HG03280 (cell line): ENCODE data around the gene B4GALT5.

Experiments used
- ATAC-seq: cut with Tn5 transposase; IDR thresholded peaks from one replicate; pipeline ENCODE4 v1.9.1; 2021; ENCODE audit warnings: mild to moderate bottlenecking, moderate library complexity; ENCODE audit not compliant: unreplicated experiment

B4GALT5 gene

DNA sequence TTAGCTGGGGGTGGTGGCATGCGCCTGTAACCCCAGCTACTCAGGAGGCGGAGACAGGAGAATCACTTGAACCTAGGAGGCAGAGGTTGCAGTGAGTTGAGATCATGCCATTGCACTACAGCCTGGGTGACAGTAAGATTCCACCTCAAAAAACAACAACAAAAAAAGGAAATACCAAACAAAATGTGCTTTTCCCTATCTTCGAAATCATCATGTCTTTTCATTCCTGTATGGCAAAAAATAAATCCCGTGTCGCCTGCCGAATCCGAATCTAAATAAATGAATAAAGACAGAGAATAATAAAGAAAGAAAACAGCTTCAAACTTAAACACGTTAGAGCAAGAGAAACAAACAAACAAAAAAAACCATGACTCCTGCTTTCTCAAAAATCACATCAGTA is 11.8 kb downstream of the B4GALT5 start:
- no peak for ATAC-seq

DNA sequence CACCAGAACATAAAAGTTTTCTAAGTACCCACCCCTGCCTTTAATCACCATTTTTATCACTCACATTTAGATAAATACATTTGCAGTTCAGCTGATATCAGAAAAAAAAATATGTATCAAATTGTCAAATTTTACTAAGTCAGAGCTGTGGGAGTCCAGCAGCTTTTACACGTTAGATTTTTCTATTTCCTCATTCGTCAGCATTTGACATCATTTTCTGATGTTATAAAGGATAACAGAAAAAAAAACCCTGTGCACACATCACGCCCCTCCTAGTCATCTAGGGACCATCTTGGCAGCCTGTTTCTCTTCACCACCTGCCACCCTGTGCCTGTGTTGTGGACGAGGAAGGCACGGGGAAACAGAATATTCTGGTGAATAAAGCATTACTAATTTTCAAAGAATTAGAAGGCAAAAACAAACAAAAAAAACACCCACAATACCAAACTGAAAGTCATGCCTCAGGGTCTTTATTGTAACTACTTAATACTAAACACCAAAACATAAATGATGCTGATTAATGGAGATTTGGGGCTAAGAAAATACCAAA is 12.4 kb downstream of the B4GALT5 start:
- ATAC-seq = no peak

DNA sequence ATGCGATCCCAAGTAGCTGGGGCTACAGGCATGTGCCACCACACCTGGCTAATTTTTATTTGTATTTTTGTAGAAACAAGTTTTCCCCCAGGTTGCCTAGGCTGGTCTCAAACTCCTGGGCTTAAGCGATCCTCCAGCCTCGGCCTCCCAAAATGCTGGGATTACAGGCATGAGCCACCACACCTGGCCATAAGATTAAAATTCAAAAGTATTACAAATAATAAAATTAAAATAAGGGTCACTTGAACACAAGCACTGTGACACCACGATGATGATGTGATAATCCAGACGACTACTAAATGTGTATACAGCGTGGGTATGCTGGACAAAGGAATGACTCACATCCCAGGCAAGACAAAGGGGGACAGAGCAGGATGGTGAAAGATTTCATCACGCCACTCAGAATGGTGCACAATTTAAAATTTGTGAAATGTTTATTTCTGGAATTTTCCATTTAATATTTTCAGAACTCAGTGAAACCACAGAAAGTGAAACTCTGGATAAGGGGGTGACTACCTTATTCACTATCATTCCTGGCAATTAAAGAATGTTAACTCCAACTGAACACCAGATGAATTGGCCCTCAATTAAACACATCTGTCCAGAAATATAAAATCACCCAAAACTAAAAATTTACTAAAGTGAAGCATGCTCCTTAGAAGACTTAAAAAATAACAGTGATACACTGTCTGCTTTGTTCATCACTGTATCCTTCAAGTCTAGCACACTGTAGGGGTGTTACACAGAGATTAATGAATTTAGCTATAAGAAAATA is 13.1 kb downstream of the B4GALT5 start:
- ATAC-seq = no peak

DNA sequence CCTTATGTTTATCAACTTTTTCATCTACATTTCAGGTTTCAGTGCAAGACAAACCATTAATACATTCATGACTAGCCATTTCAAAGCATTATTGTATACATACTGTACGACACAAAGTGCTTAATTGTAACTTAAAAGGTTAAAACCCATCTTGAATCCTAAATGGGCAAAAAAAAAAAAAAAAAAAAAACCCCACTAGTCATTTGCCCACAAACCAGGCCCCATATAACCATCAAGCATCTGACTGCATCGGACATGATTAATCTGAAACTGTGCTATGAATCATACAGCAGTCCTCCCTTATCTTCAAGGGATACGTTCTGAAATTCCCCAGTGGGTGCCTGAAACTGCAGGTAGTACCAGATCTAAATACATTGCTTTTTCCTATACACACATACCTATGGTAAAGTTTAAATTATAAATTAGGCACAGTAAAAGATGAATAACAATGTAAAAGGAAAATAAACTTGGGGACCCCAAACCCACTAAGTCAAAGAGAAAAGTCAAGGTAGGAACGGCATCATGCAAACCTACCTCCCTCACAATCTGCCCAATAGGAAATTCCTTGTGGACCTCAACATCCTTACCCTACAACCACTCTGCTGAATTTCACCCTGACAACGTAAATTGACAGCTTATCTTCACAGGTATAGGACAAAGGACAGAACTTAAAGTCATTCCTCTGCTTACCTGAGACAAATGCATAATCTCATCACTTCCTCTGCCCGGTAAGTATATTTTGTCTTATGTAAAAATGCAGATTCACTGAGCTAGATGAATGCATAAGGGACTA is 14.3 kb downstream of the B4GALT5 start:
- peak; percentile 78 for ATAC-seq

DNA sequence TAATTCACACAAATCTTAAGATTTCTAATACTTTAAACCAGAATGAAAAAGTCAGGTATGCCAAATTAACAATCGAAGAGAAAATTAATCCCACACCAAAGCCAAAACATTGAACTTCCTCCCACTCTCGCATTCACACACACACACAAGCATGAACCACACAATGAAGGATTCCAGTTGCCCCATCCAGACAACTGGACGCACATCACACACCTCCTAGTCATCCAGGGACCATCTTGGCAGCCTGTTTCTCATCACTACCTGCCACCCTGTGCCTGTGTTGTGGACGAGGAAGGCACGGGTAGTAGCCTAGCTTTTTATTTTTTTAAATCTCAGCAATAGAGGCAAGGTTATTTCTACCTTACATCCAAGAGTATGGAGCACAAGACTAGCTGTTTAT is 15.2 kb downstream of the B4GALT5 start:
- no peak for ATAC-seq

DNA sequence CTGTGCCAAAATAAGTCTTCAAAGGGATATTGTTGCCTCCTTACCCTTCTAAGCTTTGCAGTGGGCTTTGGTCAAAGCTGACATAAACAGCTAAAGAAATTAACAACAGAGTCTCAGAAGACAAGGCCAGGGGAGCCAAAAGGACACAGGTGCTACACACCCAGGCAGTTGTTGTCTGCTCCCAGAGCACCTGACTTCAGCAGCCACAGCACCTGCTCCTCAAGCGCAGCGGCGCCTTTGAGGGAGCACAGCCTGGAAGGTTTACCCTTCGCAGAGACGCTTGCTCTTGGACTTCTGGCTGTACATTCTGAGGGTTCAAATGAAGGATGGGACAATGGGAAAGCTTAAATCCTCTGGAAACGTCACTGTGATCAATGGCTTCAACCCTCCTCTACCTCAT is 16.6 kb downstream of the B4GALT5 start:
- no peak for ATAC-seq

DNA sequence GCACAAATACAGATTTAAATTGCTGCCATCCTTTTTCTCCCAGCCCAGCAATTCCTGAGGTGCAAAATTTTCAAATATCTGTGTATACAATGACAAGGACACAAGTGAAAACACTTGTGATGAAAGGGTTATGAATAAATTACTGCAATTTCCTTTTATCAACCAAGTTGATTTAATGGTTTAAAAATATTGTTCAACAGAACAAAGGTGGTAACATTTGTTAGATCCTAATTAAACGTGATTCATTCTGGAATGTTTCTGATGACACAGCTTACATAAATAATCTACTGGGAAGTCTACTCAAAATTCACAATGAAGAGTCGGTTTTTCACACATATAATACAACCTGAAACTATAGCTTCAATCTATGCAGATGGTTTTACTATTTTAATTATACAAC is 17.1 kb downstream of the B4GALT5 start:
- no peak for ATAC-seq

DNA sequence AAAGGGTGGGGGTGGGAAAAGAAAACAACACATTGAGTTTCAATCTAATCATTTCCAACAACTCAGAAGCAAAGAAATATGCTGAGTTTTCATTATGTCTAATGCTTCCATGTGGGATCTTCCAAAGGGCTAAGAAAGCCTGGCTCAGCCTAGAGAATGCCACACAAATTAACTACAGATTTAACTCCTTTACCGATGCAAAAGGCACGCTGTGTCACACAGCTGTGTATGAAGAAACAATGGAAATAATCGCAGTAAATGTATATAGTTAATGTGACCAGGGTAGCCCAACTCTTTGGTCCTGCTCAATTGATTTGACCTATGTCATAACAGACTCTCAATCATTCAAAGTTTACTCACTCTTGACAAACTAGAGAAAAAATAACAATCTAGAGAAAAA is 17.8 kb downstream of the B4GALT5 start:
- no peak for ATAC-seq

DNA sequence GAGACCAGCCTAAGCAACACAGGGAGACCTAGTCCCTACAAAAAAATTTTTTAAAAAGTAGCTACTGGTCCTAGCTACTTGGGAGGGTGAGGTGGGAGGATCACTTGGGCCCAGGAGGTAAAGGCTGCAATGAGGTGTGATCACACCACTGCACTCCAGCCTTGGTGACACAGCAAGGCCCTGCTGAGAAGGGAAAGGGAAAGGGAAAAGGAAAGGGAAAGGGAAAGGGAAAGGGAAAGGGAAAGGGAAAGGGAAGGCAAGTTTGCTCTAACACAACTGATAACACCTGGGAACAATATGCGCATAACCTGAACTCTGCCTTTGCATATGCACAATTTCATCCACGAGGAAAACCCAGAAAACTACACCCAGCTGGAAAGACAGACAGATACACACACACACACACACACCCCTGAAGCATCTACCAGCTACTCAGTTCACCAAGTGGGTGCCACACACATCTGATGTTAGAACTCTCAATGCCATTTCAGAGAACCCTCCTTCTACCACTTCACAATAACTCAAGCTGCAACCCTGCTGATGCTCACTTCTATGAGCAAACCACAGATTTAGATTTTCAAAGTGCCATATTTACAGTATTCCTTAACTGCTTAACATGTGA is 19.1 kb downstream of the B4GALT5 start:
- ATAC-seq = no peak

DNA sequence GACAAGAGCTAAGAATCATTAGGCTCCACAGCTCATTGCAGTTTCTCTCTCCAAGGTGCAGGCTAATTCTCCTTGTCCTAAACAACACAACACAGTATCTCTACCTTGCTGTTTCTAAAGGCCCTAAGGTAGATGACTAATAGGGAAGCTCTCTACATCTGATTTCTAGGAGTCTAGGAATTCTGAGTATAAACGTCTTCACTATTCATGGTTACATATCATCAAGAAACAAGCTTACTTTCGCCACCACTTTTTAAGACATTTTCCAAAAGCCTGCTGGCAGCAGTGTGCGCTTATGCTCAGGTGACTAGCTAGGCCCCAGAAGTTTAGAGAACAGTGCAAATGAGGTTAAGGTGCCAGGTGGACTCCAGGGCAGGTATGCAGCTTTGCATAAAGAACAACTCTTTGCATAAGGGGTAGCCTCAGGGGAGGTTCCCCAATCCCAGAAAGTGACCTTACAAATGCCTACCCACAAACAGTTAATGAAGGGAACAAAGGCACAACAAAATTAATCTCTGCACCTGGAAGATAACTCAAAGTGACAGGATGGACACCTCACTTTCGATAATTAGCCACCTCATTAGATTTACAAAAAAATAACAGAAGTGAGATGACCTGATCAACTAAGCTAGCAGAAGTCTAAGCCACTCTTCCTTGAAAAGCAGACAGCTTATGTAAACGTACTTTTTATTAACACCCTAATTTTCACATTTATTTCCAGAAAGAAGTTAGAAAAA is 20.1 kb downstream of the B4GALT5 start:
- no peak for ATAC-seq

DNA sequence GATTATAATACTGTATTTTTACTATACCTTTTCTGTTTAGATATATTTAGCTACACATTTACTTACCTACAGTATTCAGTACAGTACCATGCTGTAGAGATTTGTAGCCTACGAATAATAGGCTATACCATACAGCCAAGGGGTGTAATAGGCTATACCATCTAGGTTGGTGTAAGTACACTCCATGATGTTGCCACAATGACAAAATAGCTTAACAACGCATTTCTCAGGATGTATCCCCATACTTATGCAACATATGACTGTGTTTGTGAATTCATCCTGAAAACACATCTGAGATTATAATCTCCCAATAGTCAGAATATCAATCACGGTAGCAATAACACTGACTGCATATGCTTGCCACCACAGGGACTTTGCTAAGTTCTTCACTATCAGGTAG is 20.7 kb downstream of the B4GALT5 start:
- no peak for ATAC-seq

DNA sequence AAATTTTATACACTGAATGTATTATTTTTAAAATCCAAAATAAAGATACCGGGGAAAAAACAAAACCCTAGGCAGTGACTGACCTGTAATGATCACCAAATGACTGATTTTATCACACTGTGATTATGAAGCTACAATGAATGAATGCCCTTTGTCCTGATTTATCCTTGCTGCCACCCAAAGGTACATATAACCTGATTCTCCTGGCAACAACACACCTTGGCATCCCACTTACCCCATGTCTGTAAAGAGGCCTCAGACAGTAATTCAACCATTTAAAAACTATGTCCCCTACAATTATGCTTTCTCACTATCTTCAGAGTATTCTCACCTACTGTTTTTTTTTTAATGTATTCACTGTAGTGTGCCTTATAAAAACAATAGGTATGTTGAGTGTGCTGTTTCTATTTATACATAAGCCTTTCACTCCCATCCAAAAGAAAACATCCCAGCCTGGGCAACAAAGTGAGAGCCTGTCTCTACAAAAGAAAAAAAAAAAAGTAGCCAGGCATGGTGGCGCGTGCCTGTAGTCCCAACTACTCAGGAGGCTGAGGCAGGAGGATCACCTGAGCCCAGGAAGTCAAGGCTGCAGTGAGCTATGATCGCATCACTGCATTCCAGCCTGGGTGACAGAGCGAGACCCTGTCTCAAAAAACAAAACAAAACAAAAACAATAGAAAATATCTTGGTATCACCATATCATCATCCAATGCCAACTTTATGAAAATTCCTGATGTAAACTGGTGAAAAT is 21.7 kb downstream of the B4GALT5 start:
- no peak for ATAC-seq

DNA sequence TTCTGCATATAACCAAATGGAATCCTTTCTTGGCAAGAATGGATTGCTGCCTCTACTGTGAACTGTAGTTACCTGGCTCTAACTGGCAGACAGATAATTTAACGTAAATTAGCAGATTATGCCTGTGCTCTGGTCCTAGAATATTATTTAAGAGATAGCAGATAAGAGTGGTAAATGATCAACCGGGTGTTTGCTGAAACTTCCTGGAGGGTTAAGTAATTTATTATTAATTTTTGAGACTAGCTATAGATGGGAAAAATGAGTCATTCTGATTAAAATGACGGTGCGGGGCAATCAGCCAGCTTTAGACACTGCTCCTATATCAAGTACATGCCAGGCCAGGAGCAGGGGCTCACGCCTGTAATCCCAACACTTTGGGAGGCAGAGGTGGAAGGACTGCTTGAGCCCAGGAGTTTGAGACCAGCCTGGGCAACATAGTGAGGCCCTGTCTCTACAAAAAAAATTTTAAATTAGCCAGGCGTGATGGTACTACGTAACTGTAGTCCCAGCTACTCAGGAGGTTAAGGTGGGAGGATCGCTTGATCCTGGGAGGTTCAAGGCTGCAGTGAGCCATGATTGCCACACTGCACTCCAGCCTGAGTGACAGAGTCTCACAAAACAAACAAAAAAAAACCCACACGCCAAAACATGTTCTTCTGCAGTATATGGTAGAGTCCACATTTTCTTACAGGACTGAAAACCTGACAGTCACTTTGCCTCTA is 22.6 kb downstream of the B4GALT5 start:
- no peak for ATAC-seq

DNA sequence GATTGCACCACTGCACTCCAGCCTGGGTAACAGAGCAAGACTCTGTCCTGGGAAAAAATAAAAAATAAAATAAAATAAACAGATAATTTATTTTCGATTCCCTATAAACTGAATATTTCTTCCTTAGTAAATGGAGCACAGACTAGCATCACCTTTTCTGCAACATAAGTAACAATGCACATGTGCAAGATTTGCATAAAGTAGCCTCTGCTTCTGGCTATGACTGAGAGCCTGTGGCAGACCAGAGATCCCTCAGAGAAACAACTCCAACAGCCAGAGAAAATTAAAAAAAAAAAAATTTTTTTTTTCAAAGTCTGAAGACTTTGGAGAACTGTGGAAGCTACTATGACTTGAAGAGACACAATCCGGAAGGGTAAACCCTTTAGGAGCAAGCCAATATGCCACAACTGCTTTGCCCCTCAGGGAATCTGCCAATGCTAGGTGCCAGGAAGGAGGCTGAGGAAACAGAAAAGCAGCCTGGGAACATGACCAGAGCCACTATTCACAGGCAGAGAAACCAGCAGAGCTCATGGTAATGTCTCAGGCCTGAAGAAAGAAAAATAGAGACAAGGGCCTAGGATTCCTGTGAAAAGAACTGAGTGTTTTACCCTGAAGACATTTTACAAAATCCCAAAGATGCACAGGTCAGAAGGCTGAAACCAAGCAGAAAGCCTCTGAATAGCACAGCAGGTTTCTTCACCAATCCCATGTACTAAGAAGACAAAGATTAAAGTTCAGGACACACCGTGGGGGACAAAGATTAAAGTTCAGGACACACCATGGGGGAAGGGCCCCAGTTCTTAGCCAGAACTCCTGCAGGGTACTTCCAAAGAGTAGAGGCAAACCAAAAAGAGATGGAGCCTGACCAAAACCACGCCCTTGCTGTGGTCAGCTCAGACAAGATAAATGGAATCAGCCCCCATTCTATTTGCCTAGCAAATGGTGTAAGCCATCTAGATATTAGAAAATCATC is 25.8 kb downstream of the B4GALT5 start:
- ATAC-seq = no peak

DNA sequence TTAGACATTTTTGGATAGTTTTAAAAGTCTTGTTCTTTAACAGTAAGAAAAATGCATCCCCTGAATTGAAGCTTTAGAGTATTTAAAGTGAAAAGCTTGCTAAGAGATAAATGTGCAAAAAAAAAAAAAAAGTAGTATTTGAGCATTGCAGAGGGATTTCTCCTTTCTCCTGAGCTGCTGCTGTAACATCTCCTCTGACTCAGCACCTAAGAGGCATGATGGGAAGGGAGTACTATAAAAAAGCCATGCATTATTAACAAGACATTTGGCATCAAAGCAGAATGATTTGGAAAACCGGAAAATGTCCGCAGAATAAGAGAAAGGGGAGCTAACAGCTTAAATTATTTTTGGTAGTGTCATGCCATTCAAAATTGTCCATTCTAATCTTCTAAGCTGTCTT is 27.9 kb downstream of the B4GALT5 start:
- ATAC-seq = no peak

DNA sequence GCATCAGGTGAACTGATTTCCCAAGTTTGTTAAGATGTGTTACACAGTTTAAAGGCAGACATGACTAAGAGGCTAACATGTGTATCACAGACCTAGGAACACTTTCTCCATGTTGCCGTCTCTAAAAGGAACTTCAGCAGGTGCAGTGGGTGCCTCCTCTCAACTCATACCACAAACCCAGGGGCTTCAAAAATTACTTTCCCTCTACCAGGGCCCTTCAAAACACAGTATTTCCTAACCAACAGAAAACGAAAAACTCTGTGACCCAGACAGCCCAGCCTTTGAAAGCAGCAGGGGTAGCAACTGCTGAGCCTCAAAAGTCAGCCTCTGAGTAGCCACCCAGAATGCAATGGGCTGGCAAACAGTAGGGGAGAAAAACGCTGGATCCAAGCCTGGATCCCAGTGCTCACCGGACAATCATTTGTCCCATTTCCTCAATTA is 28.5 kb downstream of the B4GALT5 start:
- peak; percentile 57 for ATAC-seq

DNA sequence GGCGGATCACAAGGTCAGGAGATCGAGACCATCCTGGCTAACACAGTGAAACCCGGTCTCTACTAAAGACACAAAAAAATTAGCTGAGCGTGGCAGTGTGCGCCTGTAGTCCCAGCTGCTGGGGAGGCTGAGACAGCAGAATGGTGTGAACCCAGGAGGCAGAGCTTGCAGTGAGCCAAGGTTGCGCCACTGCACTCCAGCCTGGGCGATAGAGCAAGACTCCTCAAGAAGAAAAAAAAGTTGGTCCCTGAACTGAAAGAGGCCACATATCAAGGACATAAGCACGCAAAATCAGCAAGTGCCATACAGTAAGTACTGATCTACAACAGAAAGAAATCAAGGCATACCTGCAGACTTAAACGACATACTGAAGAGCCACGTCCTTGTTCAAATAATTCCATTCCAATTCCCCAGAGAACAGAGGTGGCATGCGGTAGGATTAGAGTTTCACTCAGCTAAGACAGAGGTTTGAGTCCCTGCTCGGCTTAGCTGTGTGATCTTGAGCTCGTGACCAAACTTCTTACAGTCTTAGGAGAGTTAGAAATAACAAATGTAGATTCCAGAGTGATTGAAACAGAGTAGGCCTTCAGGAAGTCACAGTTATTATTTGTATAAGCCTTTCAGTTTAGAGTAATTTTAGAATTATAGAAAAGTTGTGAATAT is 29.2 kb downstream of the B4GALT5 start:
- ATAC-seq = no peak

DNA sequence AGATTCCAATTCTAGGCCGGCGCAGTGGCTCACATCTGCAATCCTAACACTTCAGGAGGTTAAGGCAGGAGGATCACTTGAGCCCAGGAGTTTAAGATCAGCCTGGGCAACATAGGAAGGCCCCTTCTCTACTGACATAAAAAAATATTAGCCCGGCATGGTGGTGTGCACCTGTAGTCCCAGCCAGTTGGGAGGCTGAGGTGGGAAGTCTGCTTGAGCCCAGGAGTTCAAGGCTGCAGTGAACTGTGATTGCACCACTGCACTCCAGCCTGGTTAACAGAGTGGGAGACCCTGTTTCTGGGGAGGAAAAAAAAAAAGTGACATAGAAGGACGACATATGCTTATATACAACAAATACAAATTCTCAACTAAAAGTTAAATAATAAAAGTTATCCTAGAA is 30.9 kb downstream of the B4GALT5 start:
- ATAC-seq = no peak
